Thyroid gland (tissue), 4 donors: ENCODE measurements around the gene FIG4.

Source experiments
- POLR2A ChIP-seq, 2 donors: fragments of 450-650 bp; IDR thresholded peaks; one replicate each; pipeline ENCODE4 v1.6.1; 2017; ENCODE audit warnings: antibody characterized with exemption in 2 of 2, mild to moderate bottlenecking in 2 of 2, moderate library complexity in 1 of 2
- TF ChIP-seq, protein P1 (sequence below), 6 experiments: fragments of 200-600 bp in 3 of 6; fragments of 450-650 bp in 3 of 6; sonication (generic) in 3 of 6; IDR thresholded peaks; one replicate each; pipeline ENCODE4 v1.5.1; 2016 to 2019; ENCODE audit warnings: antibody characterized with exemption in 6 of 6, mild to moderate bottlenecking in 2 of 6, inconsistent platforms in 1 of 6, moderate library complexity in 1 of 6

DNA sequence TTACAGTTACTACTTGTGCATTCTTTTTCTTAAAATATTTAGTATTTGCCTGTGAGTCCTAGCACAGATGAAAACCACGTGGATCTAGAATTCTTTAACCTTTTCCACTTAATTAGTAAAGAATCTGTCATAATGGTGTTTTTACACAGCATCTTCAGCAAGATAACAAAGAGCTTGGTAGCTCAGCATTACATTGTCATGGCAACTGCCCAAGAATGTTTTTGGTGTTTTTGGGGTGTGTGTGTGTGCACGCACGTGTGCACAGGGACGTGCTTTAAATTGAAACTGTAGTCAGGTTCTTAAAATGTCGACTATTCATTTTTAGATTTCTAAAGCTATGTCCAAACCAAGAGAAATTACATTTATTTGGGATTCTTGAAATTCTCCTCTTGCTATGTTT, 108.0 kb downstream of the FIG4 start:
- TF ChIP-seq, protein P1, sequence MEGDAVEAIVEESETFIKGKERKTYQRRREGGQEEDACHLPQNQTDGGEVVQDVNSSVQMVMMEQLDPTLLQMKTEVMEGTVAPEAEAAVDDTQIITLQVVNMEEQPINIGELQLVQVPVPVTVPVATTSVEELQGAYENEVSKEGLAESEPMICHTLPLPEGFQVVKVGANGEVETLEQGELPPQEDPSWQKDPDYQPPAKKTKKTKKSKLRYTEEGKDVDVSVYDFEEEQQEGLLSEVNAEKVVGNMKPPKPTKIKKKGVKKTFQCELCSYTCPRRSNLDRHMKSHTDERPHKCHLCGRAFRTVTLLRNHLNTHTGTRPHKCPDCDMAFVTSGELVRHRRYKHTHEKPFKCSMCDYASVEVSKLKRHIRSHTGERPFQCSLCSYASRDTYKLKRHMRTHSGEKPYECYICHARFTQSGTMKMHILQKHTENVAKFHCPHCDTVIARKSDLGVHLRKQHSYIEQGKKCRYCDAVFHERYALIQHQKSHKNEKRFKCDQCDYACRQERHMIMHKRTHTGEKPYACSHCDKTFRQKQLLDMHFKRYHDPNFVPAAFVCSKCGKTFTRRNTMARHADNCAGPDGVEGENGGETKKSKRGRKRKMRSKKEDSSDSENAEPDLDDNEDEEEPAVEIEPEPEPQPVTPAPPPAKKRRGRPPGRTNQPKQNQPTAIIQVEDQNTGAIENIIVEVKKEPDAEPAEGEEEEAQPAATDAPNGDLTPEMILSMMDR (IDR thresholded peaks at IDR 0.05): no peak
- no peak for TF ChIP-seq POLR2A (IDR thresholded peaks at IDR 0.05)
